H1 (cell line): Measurements from ENCODE around the gene FAM168B. TPM values are rescaled to one million over a fixed set of nuclear protein-coding genes. Genes with fewer than 3 reads are reported as not detected.

Experiments
- CTCF ChIA-PET: fragments of 300-600 bp; sonication (Branson Sonifier 250); formaldehyde crosslinking; loops from one replicate; lab custom pipeline; 2021; ENCODE audit not compliant: partially characterized antibody; lab: Charles Lee
- POLR2A ChIA-PET: fragments of 300-600 bp; sonication (Branson Sonifier 250); formaldehyde crosslinking; loops from one replicate; lab custom pipeline; 2021; ENCODE audit warnings: inconsistent platforms; ENCODE audit not compliant: partially characterized antibody; lab: Charles Lee
- DNase-seq, 2 experiments: peaks; one replicate each; pipeline versions ENCODE4 v3.0.0 to v3.0.0-alpha.2; 2010 to 2022; ENCODE audit warnings: low spot score in 2 of 2, low read depth in 1 of 2, mixed read lengths in 1 of 2
- FAIRE-seq: peaks from 2 replicates; lab custom pipeline; 2011; peaks lifted over from hg19 to GRCh38; lab: Jason Lieb, UNC
- H2AFZ ChIP-seq: 2 replicates; pipeline ENCODE4 v1.8.1; 2012; ENCODE audit warnings: low read length, inconsistent platforms
- H2AK5ac ChIP-seq: 2 replicates; pipeline ENCODE4 v1.6.1; 2013; ENCODE audit warnings: low read depth, low read length
- H2BK120ac ChIP-seq: replicated peaks from 2 replicates; pipeline ENCODE3; 2013; ENCODE audit warnings: low read depth, low read length, inconsistent platforms
- H2BK12ac ChIP-seq: 2 replicates; pipeline ENCODE4 v1.6.1; 2013; ENCODE audit warnings: low read depth, low read length
- H2BK15ac ChIP-seq: 2 replicates; pipeline ENCODE4 v1.6.1; 2013; ENCODE audit warnings: low read length
- H2BK20ac ChIP-seq: 2 replicates; pipeline ENCODE4 v1.6.1; 2013; ENCODE audit warnings: low read length
- H2BK5ac ChIP-seq: 2 replicates; pipeline ENCODE4 v1.6.1; 2013; ENCODE audit warnings: low read depth, low read length
- H3K14ac ChIP-seq: 2 replicates; pipeline ENCODE4 v1.6.1; 2013; ENCODE audit warnings: inconsistent platforms; ENCODE audit not compliant: insufficient read length
- H3K18ac ChIP-seq: 2 replicates; pipeline ENCODE4 v1.6.1; 2013; ENCODE audit warnings: low read length; ENCODE audit errors: extremely low read depth
- H3K23ac ChIP-seq: 2 replicates; pipeline ENCODE4 v1.6.1; 2013; ENCODE audit warnings: inconsistent platforms; ENCODE audit not compliant: insufficient read length
- H3K23me2 ChIP-seq: 2 replicates; pipeline ENCODE4 v1.6.1; 2013; ENCODE audit warnings: low read depth, low read length
- H3K27ac ChIP-seq: 2 replicates; pipeline ENCODE4 v1.6.1; 2011; ENCODE audit warnings: low read depth, low read length, inconsistent platforms
- H3K27me3 ChIP-seq, 4 experiments: replicated peaks in 1 of 4; 1 replicate in 1 of 4; 2 replicates in 3 of 4; pipeline versions ENCODE4 v1.6.1 to v1.8.1; 2011 to 2013; ENCODE audit warnings: low read length in 3 of 4, mild to moderate bottlenecking in 3 of 4, inconsistent platforms in 2 of 4, mixed read lengths in 2 of 4, moderate library complexity in 1 of 4; ENCODE audit not compliant: control insufficient read depth in 3 of 4, insufficient read depth in 3 of 4; ENCODE audit errors: extremely low read depth in 1 of 4
- H3K36me3 ChIP-seq, 4 experiments: 2 replicates each; pipeline versions ENCODE4 v1.6.1 to v1.8.1; 2011 to 2013; ENCODE audit warnings: mild to moderate bottlenecking in 4 of 4, low read length in 3 of 4, moderate library complexity in 2 of 4, control low read depth in 1 of 4, inconsistent platforms in 1 of 4; ENCODE audit not compliant: insufficient read depth in 4 of 4, control insufficient read depth in 2 of 4
- H3K4ac ChIP-seq: replicated peaks from 2 replicates; pipeline ENCODE3; 2013; ENCODE audit warnings: low read length, low read depth, mixed read lengths, inconsistent platforms; ENCODE audit not compliant: insufficient read length
- H3K4me1 ChIP-seq, 4 experiments: replicated peaks in 1 of 4; 1 replicate in 1 of 4; 2 replicates in 3 of 4; pipeline versions ENCODE4 v1.6.1 to v1.8.1; 2011 to 2013; ENCODE audit warnings: low read length in 3 of 4, inconsistent platforms in 2 of 4, mixed read lengths in 1 of 4; ENCODE audit not compliant: insufficient read depth in 4 of 4, control insufficient read depth in 3 of 4
- H3K4me2 ChIP-seq, 2 experiments: 2 replicates each; pipeline versions ENCODE4 v1.6.1 to v1.8.1; 2011 to 2013; ENCODE audit warnings: low read depth in 2 of 2, low read length in 2 of 2, control low read depth in 1 of 2, inconsistent platforms in 1 of 2, mild to moderate bottlenecking in 1 of 2; ENCODE audit not compliant: insufficient read depth in 1 of 2
- H3K4me3 ChIP-seq, 4 experiments: fragments of 200-600, 300-600 bp in 1 of 4; sonication (generic), shearing (Covaris generic), sonication (Bioruptor Twin) in 1 of 4; 2 replicates each; pipeline versions ENCODE4 v1.5.1 to v1.8.1; 2011 to 2016; ENCODE audit warnings: low read length in 4 of 4, low read depth in 3 of 4, control low read depth in 2 of 4, inconsistent platforms in 2 of 4, mild to moderate bottlenecking in 2 of 4, mixed read lengths in 1 of 4, moderate library complexity in 1 of 4; ENCODE audit not compliant: insufficient read depth in 2 of 4; ENCODE audit errors: extremely low read depth in 1 of 4
- H3K56ac ChIP-seq: replicated peaks from 2 replicates; pipeline ENCODE3; 2013; ENCODE audit warnings: low read depth, mild to moderate bottlenecking, mixed read lengths, low read length, inconsistent platforms; ENCODE audit not compliant: insufficient read length
- H3K79me1 ChIP-seq: 2 replicates; pipeline ENCODE4 v1.6.1; 2013; ENCODE audit warnings: low read depth, low read length, control low read depth
- H3K79me2 ChIP-seq, 2 experiments: 2 replicates each; pipeline versions ENCODE4 v1.6.1 to v1.8.1; 2012 to 2013; ENCODE audit warnings: low read length in 2 of 2, mild to moderate bottlenecking in 2 of 2, inconsistent platforms in 1 of 2; ENCODE audit not compliant: insufficient read depth in 2 of 2, control insufficient read depth in 1 of 2
- H3K9ac ChIP-seq, 4 experiments: replicated peaks in 1 of 4; 1 replicate in 1 of 4; 2 replicates in 3 of 4; pipeline versions ENCODE4 v1.6.1 to v1.8.1; 2011 to 2013; ENCODE audit warnings: low read depth in 3 of 4, low read length in 3 of 4, control low read depth in 2 of 4, mild to moderate bottlenecking in 2 of 4, moderate library complexity in 2 of 4, inconsistent platforms in 1 of 4; ENCODE audit errors: extremely low read depth in 1 of 4
- H3K9me3 ChIP-seq, 2 experiments: 2 replicates each; pipeline versions ENCODE4 v1.6.1 to v1.8.1; 2012 to 2013; ENCODE audit warnings: mild to moderate bottlenecking in 2 of 2, moderate library complexity in 2 of 2, control low read depth in 1 of 2, inconsistent platforms in 1 of 2, low read depth in 1 of 2, low read length in 1 of 2, mixed read lengths in 1 of 2; ENCODE audit not compliant: insufficient read depth in 2 of 2
- H4K20me1 ChIP-seq, 2 experiments: replicated peaks in 1 of 2; 2 replicates each; pipeline versions ENCODE3 to v1.8.1; 2011 to 2013; ENCODE audit warnings: inconsistent platforms in 2 of 2, low read length in 2 of 2, mild to moderate bottlenecking in 1 of 2; ENCODE audit not compliant: insufficient read depth in 2 of 2, control insufficient read depth in 1 of 2
- H4K5ac ChIP-seq: 2 replicates; pipeline ENCODE4 v1.6.1; 2013; ENCODE audit warnings: low read length, low read depth, mixed read lengths, inconsistent platforms; ENCODE audit not compliant: insufficient read length
- H4K8ac ChIP-seq: 2 replicates; pipeline ENCODE4 v1.8.0; 2013; ENCODE audit warnings: mild to moderate bottlenecking, moderate library complexity, low read length, inconsistent platforms; ENCODE audit not compliant: insufficient read depth; ENCODE audit errors: extremely low read depth
- H4K91ac ChIP-seq: replicated peaks from 2 replicates; pipeline ENCODE3; 2013; ENCODE audit warnings: low read length, mixed read lengths, inconsistent platforms; ENCODE audit not compliant: insufficient read length
- BCL11A ChIP-seq, 2 experiments: IDR thresholded peaks; one replicate each; pipeline ENCODE4 v1.6.1; 2011; ENCODE audit warnings: low read depth in 2 of 2, low read length in 2 of 2, mild to moderate bottlenecking in 2 of 2
- BRCA1 ChIP-seq: IDR thresholded peaks from 2 replicates; pipeline ENCODE4 v1.6.1; 2012; ENCODE audit warnings: low read depth, low read length, improper control_type of control experiment
- CBX8 ChIP-seq: fragments of 300-800, 300-1000 bp; sonication (generic); IDR thresholded peaks from 2 replicates; pipeline ENCODE4 v1.7.1; 2016; ENCODE audit warnings: low read depth, low read length, borderline replicate concordance
- CEBPB ChIP-seq: IDR thresholded peaks from 2 replicates; pipeline ENCODE4 v1.6.1; 2012; ENCODE audit warnings: low read depth, low read length
- CTBP2 ChIP-seq: IDR thresholded peaks from 2 replicates; pipeline ENCODE4 v1.7.0; 2011; ENCODE audit warnings: borderline replicate concordance, mild to moderate bottlenecking, moderate library complexity, mixed read lengths, low read length; ENCODE audit not compliant: insufficient read depth, insufficient read length
- GTF2F1 ChIP-seq: IDR thresholded peaks from 2 replicates; pipeline ENCODE4 v1.6.1; 2012; ENCODE audit warnings: low read depth, low read length, improper control_type of control experiment, borderline replicate concordance
- JUN ChIP-seq: IDR thresholded peaks from 2 replicates; pipeline ENCODE4 v1.6.1; 2011; ENCODE audit warnings: low read depth, mild to moderate bottlenecking, improper control_type of control experiment, low read length
- KDM5A ChIP-seq: fragments of 200-600 bp; IDR thresholded peaks from 2 replicates; pipeline ENCODE4 v1.7.1; 2012; ENCODE audit warnings: mild to moderate bottlenecking, low read length, inconsistent platforms, mixed read lengths
- NRF1 ChIP-seq: IDR thresholded peaks from 2 replicates; pipeline ENCODE4 v1.6.1; 2011; ENCODE audit warnings: mild to moderate bottlenecking, low read depth, low read length, improper control_type of control experiment
- RXRA ChIP-seq: IDR thresholded peaks from 2 replicates; pipeline ENCODE4 v1.6.1; 2011; ENCODE audit warnings: low read depth, mild to moderate bottlenecking, low read length, moderate library complexity; ENCODE audit not compliant: insufficient read depth
- SIN3A ChIP-seq, 2 experiments: IDR thresholded peaks in 1 of 2; conservative IDR thresholded peaks in 1 of 2; 2 replicates each; pipeline ENCODE4 v1.6.1; 2011 to 2012; ENCODE audit warnings: low read length in 2 of 2, improper control_type of control experiment in 1 of 2, low read depth in 1 of 2, mild to moderate bottlenecking in 1 of 2
- TAF1 ChIP-seq: IDR thresholded peaks from 2 replicates; pipeline ENCODE4 v1.6.1; 2011; ENCODE audit warnings: mild to moderate bottlenecking, low read depth, low read length
- TBP ChIP-seq: IDR thresholded peaks from 2 replicates; pipeline ENCODE4 v1.6.1; 2011; ENCODE audit warnings: low read depth, low read length, improper control_type of control experiment
- YY1 ChIP-seq: IDR thresholded peaks from 2 replicates; pipeline ENCODE4 v1.6.1; 2011; ENCODE audit warnings: low read depth, mild to moderate bottlenecking, low read length
- WGBS, 2 experiments: shearing (Covaris generic) in 1 of 2; methylation state at CpG; one replicate each; pipeline versions ENCODE4 v1.1.6 to v1.1.7; 2013 to 2015; ENCODE audit warnings: low lambda C conversion rate in 2 of 2, mixed read lengths in 2 of 2, inconsistent platforms in 1 of 2, low coverage in 1 of 2, missing lambda C conversion rate in 1 of 2; ENCODE audit not compliant: insufficient replicate concordance in 2 of 2, insufficient coverage in 1 of 2, insufficient read length in 1 of 2; ENCODE audit errors: extremely low coverage in 1 of 2, missing lambda C conversion rate in 1 of 2; 5-methylcytosine and 5-hydroxymethylcytosine counted together
- polyA plus RNA-seq, 7 experiments: library from polyadenylated mRNA; depleted of rRNA in 3 of 7; stranded (reverse) in 5 of 7; unstranded in 2 of 7; fragments of >200 nt in 5 of 7; fragments of 200-250 nt in 2 of 7; gene quantifications; 1 replicate in 5 of 7; 2 replicates in 1 of 7; 4 replicates in 1 of 7; pipeline versions ENCODE4 v1.2.1 to v1.2.3, GENCODE V29; 2011 to 2013; ENCODE audit warnings: missing spikeins in 2 of 7, mixed read lengths in 2 of 7
- total RNA-seq: library from RNA; stranded (reverse); fragmentation: NEBNext Ultra II Directional; extraction: Animal tissue kit (Norgen Biotek cat#: 25700); gene quantifications from 2 replicates; pipeline ENCODE4 v1.2.1, GENCODE V29; 2021

FAM168B gene
- total and polyA plus RNA-seq, 2 of the 8 experiments (the other 6 are each of a cell fraction or from before 2014, with no cell fraction given) = 61.9 to 123 TPM

DNA sequence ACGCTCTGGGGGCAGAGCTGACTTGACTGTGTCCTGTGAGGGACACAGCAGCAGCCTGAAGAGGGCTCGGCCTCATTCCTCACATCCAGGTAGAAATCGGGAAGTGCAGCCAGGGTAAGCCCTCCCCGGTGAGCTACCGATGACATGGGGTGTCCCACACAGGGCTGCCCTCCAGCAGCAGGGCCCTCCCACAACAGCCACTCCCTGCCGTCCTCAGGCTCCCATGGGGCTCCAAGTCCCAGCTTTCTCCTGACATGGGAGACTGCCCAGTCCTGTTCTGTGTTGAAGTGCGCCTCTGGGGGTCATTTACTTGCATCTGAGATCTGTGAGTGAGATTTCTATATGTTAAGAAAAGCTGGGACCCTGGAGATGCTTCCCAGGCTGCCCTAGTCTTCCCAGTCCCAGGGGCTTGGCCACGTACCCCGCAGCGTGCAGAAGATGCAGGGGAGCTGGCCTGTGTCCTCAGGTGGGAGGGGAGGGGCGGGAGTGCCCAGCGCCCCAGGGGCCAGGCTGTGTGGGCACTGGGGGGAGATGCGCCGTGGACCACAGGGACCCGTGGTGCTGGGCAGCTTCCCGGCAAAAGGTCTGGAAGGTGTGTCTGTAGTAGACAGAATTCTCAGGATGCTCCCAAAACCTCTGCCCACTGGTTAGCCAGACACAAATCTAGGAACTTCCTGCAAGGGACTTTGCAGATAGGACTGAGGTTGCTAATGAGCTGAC, 87.9 kb downstream of the FAM168B start:
- H3K23me2 ChIP-seq = no peaks in the 10 kb centered on the region
- no peak overlapping the region for H4K8ac ChIP-seq
- ChIA-PET CTCF (interaction anchor here (0.7 to 1.7 kb wide), 8 partner anchors 9 to 207 kb away, joined by 3 to 8 read pairs (median 4); no protein-coding TSS in a partner anchor), POLR2A (no interaction called here)
- no peaks in the 10 kb centered on the region for H3K36me3 ChIP-seq
- no peak overlapping the region for H3K9ac ChIP-seq
- H2AFZ ChIP-seq = no peak overlapping the region
- H3K4me1 ChIP-seq = peaks cover 0 to 2% (median 0%) of the 10 kb centered on the region in 4 experiments; a peak in 1 of 7 replicates
- H3K27me3 ChIP-seq = no peaks in the 10 kb centered on the region
- WGBS, 2 experiments = 87% methylated on average over 16 of the region's 16 CpGs; no CpG with 5 or more reads in 1 of the 2 experiments
- H3K4me2 ChIP-seq = no peak overlapping the region
- no peak overlapping the region for H3K4me3 ChIP-seq
- H2AK5ac ChIP-seq = no peak overlapping the region
- H2BK15ac ChIP-seq = no peak overlapping the region
- no peak overlapping the region for H3K23ac ChIP-seq
- H2BK5ac ChIP-seq = no peak overlapping the region
- no peak overlapping the region for H4K5ac ChIP-seq
- no peak overlapping the region for H3K27ac ChIP-seq
- H3K14ac ChIP-seq = no peak overlapping the region
- no peak overlapping the region; the same call in 1 of the 2 replicates for H2BK20ac ChIP-seq
- no peak overlapping the region for H3K56ac ChIP-seq
- no peak for DNase-seq
- peaks cover 0 to 4% of the 10 kb centered on the region in 2 experiments for H4K20me1 ChIP-seq
- no peak overlapping the region for H2BK120ac ChIP-seq
- no peak overlapping the region for H2BK12ac ChIP-seq
- FAIRE-seq = no peak
- H3K18ac ChIP-seq = no peak overlapping the region
- H3K79me2 ChIP-seq = no peaks in the 10 kb centered on the region
- H3K9me3 ChIP-seq = no peaks in the 10 kb centered on the region
- no peaks in the 10 kb centered on the region for H3K79me1 ChIP-seq
- no peak overlapping the region for H3K4ac ChIP-seq
- H4K91ac ChIP-seq = no peak overlapping the region
- TF ChIP-seq KDM5A (no peak), GTF2F1 (no peak), SIN3A (conservative IDR thresholded peaks at IDR 0.05 in 1 of 2, IDR thresholded peaks at IDR 0.05 in 1 of 2; ENCODE audit: low read depth in 1 of 2, low read length in 2 of 2) (no peak), CEBPB (no peak), CTBP2 (no peak), JUN (no peak), CBX8 (no peak), TAF1 (no peak), BCL11A (IDR thresholded peaks at IDR 0.05; ENCODE audit: low read depth in 2 of 2, low read length in 2 of 2) (no peak), BRCA1 (no peak), NRF1 (no peak), TBP (no peak), RXRA (no peak), YY1 (no peak)
